Parathyroid adenoma (tissue), 2 donors: ENCODE measurements around the gene CCL2.
A peak's percentile ranks its signal among the peaks of the same experiment; 100 is the strongest.

Source experiments
- H2AFZ ChIP-seq: fragments of 300-600 bp; sonication (generic); one replicate; pipeline ENCODE4 v1.7.0; 2017; ENCODE audit warnings: antibody characterized with exemption, mild to moderate bottlenecking
- H3K27ac ChIP-seq: fragments of 300-600 bp; sonication (generic); one replicate; pipeline ENCODE4 v1.7.0; 2017
- H3K27me3 ChIP-seq: fragments of 300-600 bp; sonication (generic); one replicate; pipeline ENCODE4 v1.7.0; 2017; ENCODE audit warnings: low read length; ENCODE audit not compliant: control insufficient read depth, insufficient read depth
- H3K36me3 ChIP-seq: fragments of 300-600 bp; sonication (generic); one replicate; pipeline ENCODE4 v1.7.0; 2017; ENCODE audit warnings: low read length; ENCODE audit not compliant: control insufficient read depth, insufficient read depth
- H3K4me1 ChIP-seq: fragments of 300-600 bp; sonication (generic); one replicate; pipeline ENCODE4 v1.7.0; 2017; ENCODE audit warnings: control low read depth
- H3K4me2 ChIP-seq: fragments of 300-600 bp; sonication (generic); one replicate; pipeline ENCODE4 v1.7.0; 2017; ENCODE audit warnings: low read length
- H3K4me3 ChIP-seq: fragments of 300-600 bp; sonication (generic); one replicate; pipeline ENCODE4 v1.7.0; 2017; ENCODE audit warnings: low read depth, low read length
- H3K79me2 ChIP-seq: fragments of 300-600 bp; sonication (generic); one replicate; pipeline ENCODE4 v1.7.0; 2017; ENCODE audit warnings: control low read depth
- H3K9ac ChIP-seq: fragments of 300-600 bp; sonication (generic); one replicate; pipeline ENCODE4 v1.7.0; 2017; ENCODE audit warnings: mild to moderate bottlenecking
- H3K9me3 ChIP-seq: fragments of 300-600 bp; sonication (generic); one replicate; pipeline ENCODE4 v1.7.0; 2017; ENCODE audit warnings: low read length; ENCODE audit not compliant: control insufficient read depth
- TF ChIP-seq, protein P1 (sequence below): fragments of 300-600 bp; sonication (generic); IDR thresholded peaks from one replicate; pipeline ENCODE4 v1.7.0; 2017; ENCODE audit warnings: antibody characterized with exemption, mild to moderate bottlenecking
- donor health status: primary hyperparathyroidism.

CCL2 gene

DNA sequence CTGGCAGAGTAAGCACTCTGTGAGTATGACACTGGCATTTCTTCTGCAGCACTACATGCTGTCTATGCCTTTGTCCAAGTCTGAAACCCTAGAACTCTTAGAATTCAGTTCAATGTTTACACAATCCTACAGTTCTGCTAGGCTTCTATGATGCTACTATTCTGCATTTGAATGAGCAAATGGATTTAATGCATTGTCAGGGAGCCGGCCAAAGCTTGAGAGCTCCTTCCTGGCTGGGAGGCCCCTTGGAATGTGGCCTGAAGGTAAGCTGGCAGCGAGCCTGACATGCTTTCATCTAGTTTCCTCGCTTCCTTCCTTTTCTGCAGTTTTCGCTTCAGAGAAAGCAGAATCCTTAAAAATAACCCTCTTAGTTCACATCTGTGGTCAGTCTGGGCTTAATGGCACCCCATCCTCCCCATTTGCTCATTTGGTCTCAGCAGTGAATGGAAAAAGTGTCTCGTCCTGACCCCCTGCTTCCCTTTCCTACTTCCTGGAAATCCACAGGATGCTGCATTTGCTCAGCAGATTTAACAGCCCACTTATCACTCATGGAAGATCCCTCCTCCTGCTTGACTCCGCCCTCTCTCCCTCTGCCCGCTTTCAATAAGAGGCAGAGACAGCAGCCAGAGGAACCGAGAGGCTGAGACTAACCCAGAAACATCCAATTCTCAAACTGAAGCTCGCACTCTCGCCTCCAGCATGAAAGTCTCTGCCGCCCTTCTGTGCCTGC lies at the start of gene CCL2:
CCL2 (plus strand) TSS at position 635 of the 730 bp plus-strand sequence; CDS start at position 700, 65 bp downstream.
- peaks cover 5% of the 10 kb centered on the region for H3K4me1 ChIP-seq
- H3K36me3 ChIP-seq, result no peaks in the 10 kb centered on the region
- H3K9me3 ChIP-seq, result no peaks in the 10 kb centered on the region
- TF ChIP-seq, protein P1, sequence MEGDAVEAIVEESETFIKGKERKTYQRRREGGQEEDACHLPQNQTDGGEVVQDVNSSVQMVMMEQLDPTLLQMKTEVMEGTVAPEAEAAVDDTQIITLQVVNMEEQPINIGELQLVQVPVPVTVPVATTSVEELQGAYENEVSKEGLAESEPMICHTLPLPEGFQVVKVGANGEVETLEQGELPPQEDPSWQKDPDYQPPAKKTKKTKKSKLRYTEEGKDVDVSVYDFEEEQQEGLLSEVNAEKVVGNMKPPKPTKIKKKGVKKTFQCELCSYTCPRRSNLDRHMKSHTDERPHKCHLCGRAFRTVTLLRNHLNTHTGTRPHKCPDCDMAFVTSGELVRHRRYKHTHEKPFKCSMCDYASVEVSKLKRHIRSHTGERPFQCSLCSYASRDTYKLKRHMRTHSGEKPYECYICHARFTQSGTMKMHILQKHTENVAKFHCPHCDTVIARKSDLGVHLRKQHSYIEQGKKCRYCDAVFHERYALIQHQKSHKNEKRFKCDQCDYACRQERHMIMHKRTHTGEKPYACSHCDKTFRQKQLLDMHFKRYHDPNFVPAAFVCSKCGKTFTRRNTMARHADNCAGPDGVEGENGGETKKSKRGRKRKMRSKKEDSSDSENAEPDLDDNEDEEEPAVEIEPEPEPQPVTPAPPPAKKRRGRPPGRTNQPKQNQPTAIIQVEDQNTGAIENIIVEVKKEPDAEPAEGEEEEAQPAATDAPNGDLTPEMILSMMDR, result no peak
- H3K27ac ChIP-seq, result peak within 1 kb of the TSS; percentile 37
- H2AFZ ChIP-seq, result peak within 1 kb of the TSS; percentile 56
- no peaks in the 10 kb centered on the region for H3K79me2 ChIP-seq
- no peak within 1 kb of the TSS for H3K4me3 ChIP-seq
- no peaks in the 10 kb centered on the region for H3K27me3 ChIP-seq
- H3K4me2 ChIP-seq, result peak within 1 kb of the TSS; percentile 30
- no peak within 1 kb of the TSS for H3K9ac ChIP-seq

GRCh38 chr17:34205401-34205800 lies 49.7 kb upstream of the CCL2 start:
- Histone ChIP-seq H2AFZ (no peak overlapping the region), H3K27me3 (no peaks in the 10 kb centered on the region), H3K4me1 (no peaks in the 10 kb centered on the region), H3K4me2 (no peak overlapping the region), H3K9me3 (no peaks in the 10 kb centered on the region), H3K9ac (no peak overlapping the region), H3K27ac (no peak overlapping the region), H3K4me3 (no peak overlapping the region), H3K36me3 (no peaks in the 10 kb centered on the region), H3K79me2 (no peaks in the 10 kb centered on the region)
- TF ChIP-seq, protein P1, result no peak

DNA sequence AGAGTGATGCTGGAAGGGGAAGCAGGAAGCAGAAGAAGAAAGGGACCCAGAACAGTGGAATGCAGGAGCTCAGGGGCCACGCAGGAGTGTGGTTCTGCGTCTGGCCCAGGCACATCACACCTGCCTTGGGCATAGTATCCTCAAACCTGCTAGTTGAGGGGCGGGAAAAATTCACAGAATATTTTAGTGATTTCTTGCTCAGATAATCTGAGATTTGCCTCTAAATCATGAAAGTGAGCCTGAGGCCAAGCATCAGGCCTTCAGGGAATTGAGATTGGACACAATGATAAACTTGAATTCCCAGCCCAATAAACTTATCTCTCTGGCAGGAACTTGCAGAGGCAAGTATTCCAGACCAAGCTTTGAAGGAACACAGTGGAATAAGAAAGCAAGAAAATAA lies 48.5 kb upstream of the CCL2 start:
- no peak overlapping the region for H3K27ac ChIP-seq
- H2AFZ ChIP-seq, result no peak overlapping the region
- H3K4me2 ChIP-seq, result no peak overlapping the region
- no peak overlapping the region for H3K4me3 ChIP-seq
- H3K9me3 ChIP-seq, result no peaks in the 10 kb centered on the region
- no peaks in the 10 kb centered on the region for H3K27me3 ChIP-seq
- H3K4me1 ChIP-seq, result no peaks in the 10 kb centered on the region
- H3K79me2 ChIP-seq, result no peaks in the 10 kb centered on the region
- TF ChIP-seq, protein P1, result no peak
- H3K9ac ChIP-seq, result no peak overlapping the region
- H3K36me3 ChIP-seq, result no peaks in the 10 kb centered on the region

- Histone ChIP-seq H3K9ac (no peak overlapping the region), H3K9me3 (no peaks in the 10 kb centered on the region), H3K36me3 (no peaks in the 10 kb centered on the region), H2AFZ (no peak overlapping the region), H3K4me1 (no peaks in the 10 kb centered on the region), H3K4me2 (no peak overlapping the region), H3K4me3 (no peak overlapping the region), H3K79me2 (no peaks in the 10 kb centered on the region), H3K27me3 (no peaks in the 10 kb centered on the region), H3K27ac (no peak overlapping the region)
- TF ChIP-seq, protein P1, result no peak
Measured at GRCh38 chr17:34207572-34207971, 47.5 kb upstream of the CCL2 start.

- H3K9me3 ChIP-seq, result no peaks in the 10 kb centered on the region
Measured at GRCh38 chr17:34218748-34219147, 36.3 kb upstream of the CCL2 start.

More at GRCh38 chr17:34218748-34219147, 36.3 kb upstream of the CCL2 start:
- Histone ChIP-seq H2AFZ (no peak overlapping the region), H3K4me3 (no peak overlapping the region), H3K9ac (no peak overlapping the region), H3K79me2 (no peaks in the 10 kb centered on the region), H3K36me3 (no peaks in the 10 kb centered on the region), H3K4me2 (no peak overlapping the region), H3K4me1 (no peaks in the 10 kb centered on the region), H3K27me3 (no peaks in the 10 kb centered on the region), H3K27ac (no peak overlapping the region)
- TF ChIP-seq, protein P1, result no peak
